ENCODE results near the gene CHD2. TPM values are rescaled to one million over a fixed set of nuclear protein-coding genes. Genes with fewer than 3 reads are reported as not detected.

CHD2 gene
- total RNA-seq, 1 donor from 2014 or later, result 65.6 TPM

DNA sequence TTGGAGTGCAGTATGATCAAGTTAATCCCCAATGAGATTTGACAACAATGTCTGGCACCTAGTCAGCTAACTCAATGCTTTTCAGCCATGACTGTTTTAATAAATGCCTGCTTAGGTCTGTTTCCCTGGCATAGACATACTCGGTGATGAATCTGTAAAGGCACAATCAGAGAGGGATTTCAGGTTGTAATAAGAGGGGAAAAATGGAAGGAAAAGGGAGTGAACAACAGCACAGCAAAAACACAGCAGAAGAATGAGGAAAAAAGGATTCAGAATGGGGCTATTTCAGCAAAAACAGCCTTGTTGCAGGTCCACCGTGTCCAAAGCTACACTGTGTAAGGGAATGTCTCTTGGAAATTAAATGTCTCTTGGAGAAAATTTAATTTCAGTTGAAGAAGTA is 19.3 kb upstream of the CHD2 start:
- Histone ChIP-seq H3K4me3 (ENCODE audit: low read depth, low read length) (no peak overlapping the region), H3K27me3 (ENCODE audit: control insufficient read depth, insufficient read depth, low read length) (no peaks in the 10 kb centered on the region), H3K36me3 (ENCODE audit: control insufficient read depth, insufficient read depth, low read length) (no peaks in the 10 kb centered on the region)
- TF ChIP-seq, protein P1, sequence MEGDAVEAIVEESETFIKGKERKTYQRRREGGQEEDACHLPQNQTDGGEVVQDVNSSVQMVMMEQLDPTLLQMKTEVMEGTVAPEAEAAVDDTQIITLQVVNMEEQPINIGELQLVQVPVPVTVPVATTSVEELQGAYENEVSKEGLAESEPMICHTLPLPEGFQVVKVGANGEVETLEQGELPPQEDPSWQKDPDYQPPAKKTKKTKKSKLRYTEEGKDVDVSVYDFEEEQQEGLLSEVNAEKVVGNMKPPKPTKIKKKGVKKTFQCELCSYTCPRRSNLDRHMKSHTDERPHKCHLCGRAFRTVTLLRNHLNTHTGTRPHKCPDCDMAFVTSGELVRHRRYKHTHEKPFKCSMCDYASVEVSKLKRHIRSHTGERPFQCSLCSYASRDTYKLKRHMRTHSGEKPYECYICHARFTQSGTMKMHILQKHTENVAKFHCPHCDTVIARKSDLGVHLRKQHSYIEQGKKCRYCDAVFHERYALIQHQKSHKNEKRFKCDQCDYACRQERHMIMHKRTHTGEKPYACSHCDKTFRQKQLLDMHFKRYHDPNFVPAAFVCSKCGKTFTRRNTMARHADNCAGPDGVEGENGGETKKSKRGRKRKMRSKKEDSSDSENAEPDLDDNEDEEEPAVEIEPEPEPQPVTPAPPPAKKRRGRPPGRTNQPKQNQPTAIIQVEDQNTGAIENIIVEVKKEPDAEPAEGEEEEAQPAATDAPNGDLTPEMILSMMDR (IDR thresholded peaks at IDR 0.05; ENCODE audit: insufficient read depth, low read length, severe bottlenecking), result no peak
- FAIRE-seq (no peak), DNase-seq (ENCODE audit: low read depth) (no peak)

- no peak for FAIRE-seq
- TF ChIP-seq, protein P1 (IDR thresholded peaks at IDR 0.05; ENCODE audit: insufficient read depth, low read length, severe bottlenecking), result no peak
- peak overlapping the region; percentile 40 for H3K4me3 ChIP-seq (ENCODE audit: low read depth, low read length)
- no peaks in the 10 kb centered on the region for H3K27me3 ChIP-seq (ENCODE audit: control insufficient read depth, insufficient read depth, low read length)
- no peaks in the 10 kb centered on the region for H3K36me3 ChIP-seq (ENCODE audit: control insufficient read depth, insufficient read depth, low read length)
- DNase-seq (ENCODE audit: low read depth), result peak; percentile 29
These were observed 18.8 kb upstream of the CHD2 start for GRCh38 chr15:92881211-92881754.

GRCh38 chr15:92881802-92882696 is 18.1 kb upstream of the CHD2 start:
- no peaks in the 10 kb centered on the region for H3K36me3 ChIP-seq (ENCODE audit: control insufficient read depth, insufficient read depth, low read length)
- TF ChIP-seq, protein P1 (IDR thresholded peaks at IDR 0.05; ENCODE audit: insufficient read depth, low read length, severe bottlenecking), result no peak
- DNase-seq (ENCODE audit: low read depth), result peak; percentile 99
- peak overlapping the region; percentile 76 for H3K4me3 ChIP-seq (ENCODE audit: low read depth, low read length)
- FAIRE-seq, result no peak
- H3K27me3 ChIP-seq (ENCODE audit: control insufficient read depth, insufficient read depth, low read length), result no peaks in the 10 kb centered on the region

DNA sequence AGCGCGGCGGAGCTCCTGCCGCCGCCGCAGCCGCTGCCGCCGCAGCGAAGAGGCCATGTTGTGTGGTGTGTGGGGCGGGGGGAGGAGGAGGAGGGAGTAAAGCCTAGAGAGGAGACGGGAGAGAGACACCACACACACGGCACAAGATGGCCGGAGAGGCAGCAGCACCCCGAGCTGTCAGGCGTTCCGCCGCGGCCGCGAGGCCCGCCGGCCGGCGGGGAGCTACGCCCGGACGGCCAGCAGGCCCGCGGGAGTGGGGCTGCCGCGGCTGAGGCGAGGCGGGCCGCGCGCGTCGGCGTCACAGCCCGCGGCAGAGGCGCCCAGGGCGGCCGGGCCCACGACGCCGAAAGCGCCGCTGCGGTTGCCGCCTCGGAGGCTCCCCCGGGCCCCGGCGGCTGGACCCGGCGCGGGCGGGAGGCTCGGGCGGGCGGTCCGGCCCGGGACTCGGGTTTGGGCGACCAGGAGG is 17.4 kb upstream of the CHD2 start:
- peak overlapping the region; percentile 76 for H3K4me3 ChIP-seq (ENCODE audit: low read depth, low read length)
- no peaks in the 10 kb centered on the region for H3K36me3 ChIP-seq (ENCODE audit: control insufficient read depth, insufficient read depth, low read length)
- FAIRE-seq (no peak), DNase-seq (ENCODE audit: low read depth) (no peak)
- H3K27me3 ChIP-seq (ENCODE audit: control insufficient read depth, insufficient read depth, low read length), result no peaks in the 10 kb centered on the region
- TF ChIP-seq, protein P1 (IDR thresholded peaks at IDR 0.05; ENCODE audit: insufficient read depth, low read length, severe bottlenecking), result no peak

GRCh38 chr15:92883163-92883875 is 16.8 kb upstream of the CHD2 start:
- no peak for FAIRE-seq
- DNase-seq (ENCODE audit: low read depth), result peak; percentile 26
- Histone ChIP-seq H3K27me3 (ENCODE audit: control insufficient read depth, insufficient read depth, low read length) (no peaks in the 10 kb centered on the region), H3K4me3 (ENCODE audit: low read depth, low read length) (peak overlapping the region; percentile 76), H3K36me3 (ENCODE audit: control insufficient read depth, insufficient read depth, low read length) (no peaks in the 10 kb centered on the region)
- TF ChIP-seq, protein P1 (IDR thresholded peaks at IDR 0.05; ENCODE audit: insufficient read depth, low read length, severe bottlenecking), result no peak
